Fibroblast of the aortic adventitia (primary cell): ENCODE data around the gene KRTCAP3. TPM values are rescaled to one million over a fixed set of nuclear protein-coding genes. Genes with fewer than 3 reads are reported as not detected.
A peak's percentile ranks its signal among the peaks of the same experiment; 100 is the strongest.

Source experiments
- DNase-seq: peaks from one replicate; pipeline ENCODE4 v3.0.0-alpha.2; 2010; ENCODE audit warnings: low read depth
- H3K4me3 ChIP-seq: 2 replicates; pipeline ENCODE4 v1.5.1; 2011; ENCODE audit warnings: low read depth, mild to moderate bottlenecking, control low read depth, low read length, moderate library complexity
- CTCF ChIP-seq: IDR thresholded peaks from 2 replicates; pipeline ENCODE4 v1.5.1; 2011; ENCODE audit warnings: mild to moderate bottlenecking, low read length, control low read depth, inconsistent platforms; ENCODE audit not compliant: insufficient read depth
- small RNA-seq: library from RNA; depleted of rRNA; stranded (forward); fragments of <200 nt; gene quantifications from one replicate; pipeline ENCODE3, GENCODE V24; 2012
- total RNA-seq: library from RNA; depleted of rRNA; stranded (reverse); fragments of >200 nt; gene quantifications from 2 replicates; pipeline ENCODE4 v1.2.3, GENCODE V29; 2012; ENCODE audit warnings: low replicate concordance

KRTCAP3 gene
- total RNA-seq, 1 donor = not detected

GRCh38 chr2:27489498-27490397 is 47.6 kb downstream of the KRTCAP3 start, which contains the start of gene IFT172:
Gene IFT172, minus strand, starts transcription at chr2:27489743. Its CDS starts 90 bp downstream, at chr2:27489653.
- TF ChIP-seq CTCF = no peak
- DNase-seq = peak; percentile 97
- H3K4me3 ChIP-seq = peak within 1 kb of the TSS; percentile 99

DNA sequence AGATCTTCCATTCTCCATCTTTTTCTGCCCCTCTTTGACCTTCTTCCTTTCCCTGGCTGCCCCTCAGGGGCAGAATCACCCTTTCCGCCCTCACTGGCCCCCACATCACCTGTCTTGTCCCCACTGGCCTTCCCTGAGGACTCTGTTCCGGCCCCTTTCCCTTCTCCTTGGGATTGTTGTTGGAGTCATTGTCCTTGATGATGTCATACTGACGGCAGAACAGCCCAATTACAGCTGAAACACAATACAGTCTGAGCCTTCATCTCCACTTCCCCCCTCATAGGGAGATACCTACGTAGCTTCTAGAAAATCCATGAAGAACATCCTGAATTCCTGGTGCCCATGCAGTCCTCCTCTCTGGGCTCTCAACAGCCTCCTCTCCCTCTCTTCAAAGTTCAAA is 50.4 kb downstream of the KRTCAP3 start:
- no peak for TF ChIP-seq CTCF
- no peak overlapping the region for H3K4me3 ChIP-seq

GRCh38 chr2:27493948-27494283 is 51.7 kb downstream of the KRTCAP3 start:
- no peak for DNase-seq
- peak overlapping the region; percentile 74 for H3K4me3 ChIP-seq

More for the DNA sequence above, 50.4 kb downstream of the KRTCAP3 start:
- no peak for DNase-seq

More at GRCh38 chr2:27493948-27494283, 51.7 kb downstream of the KRTCAP3 start:
- no peak for TF ChIP-seq CTCF

Small RNA genes within 50 kb of the gene (small RNA-seq; reads per million reads assigned to genes)
- not detected for gene RNU6-986P

Other genes starting within 250 kb of the KRTCAP3 start
- gene ATRAID, start 230.3 kb upstream of the KRTCAP3 start, total RNA-seq = 135 and 216 TPM in 2 replicates
- 12.9 and 20.0 TPM in 2 replicates for gene SLC5A6, start 230.1 kb upstream of the KRTCAP3 start, total RNA-seq
- 28.9 and 35.5 TPM in 2 replicates for gene CAD, start 225.0 kb upstream of the KRTCAP3 start, total RNA-seq
- 0.09 and 0.25 TPM in 2 replicates for gene SLC30A3, start 179.3 kb upstream of the KRTCAP3 start, total RNA-seq
- gene DNAJC5G, start 166.9 kb upstream of the KRTCAP3 start, total RNA-seq = not detected in 2 replicates
- not detected in 2 replicates for gene TRIM54, start 160.0 kb upstream of the KRTCAP3 start, total RNA-seq
- gene UCN, start 133.9 kb upstream of the KRTCAP3 start, total RNA-seq = 0.27 and 1.1 TPM in 2 replicates
- 37.7 and 92.8 TPM in 2 replicates for gene MPV17, start 119.3 kb upstream of the KRTCAP3 start, total RNA-seq
- gene GTF3C2, start 85.6 kb upstream of the KRTCAP3 start, total RNA-seq = 27.2 and 33.4 TPM in 2 replicates
- gene EIF2B4, start 72.0 kb upstream of the KRTCAP3 start, total RNA-seq = 28.5 and 29.7 TPM in 2 replicates
- gene SNX17, start 71.8 kb upstream of the KRTCAP3 start, total RNA-seq = 102 and 125 TPM in 2 replicates
- 7.3 and 19.2 TPM in 2 replicates for gene ZNF513, start 61.6 kb upstream of the KRTCAP3 start, total RNA-seq
- gene PPM1G, start 32.8 kb upstream of the KRTCAP3 start, total RNA-seq = 62.2 and 146 TPM in 2 replicates
- gene NRBP1, start 13.8 kb upstream of the KRTCAP3 start, total RNA-seq = 40.1 and 118 TPM in 2 replicates
- gene IFT172, start 47.4 kb downstream of the KRTCAP3 start, total RNA-seq = 24.4 and 25.7 TPM in 2 replicates
- gene FNDC4, start 52.8 kb downstream of the KRTCAP3 start, total RNA-seq = 7.3 and 45.8 TPM in 2 replicates
- 4.5 and 4.9 TPM in 2 replicates for gene GCKR, start 54.5 kb downstream of the KRTCAP3 start, total RNA-seq
- gene ZNF512, start 140.7 kb downstream of the KRTCAP3 start, total RNA-seq = 32.2 and 34.7 TPM in 2 replicates
- gene CCDC121, start 186.6 kb downstream of the KRTCAP3 start, total RNA-seq = 3.6 and 7.0 TPM in 2 replicates
- 40.2 and 49.0 TPM in 2 replicates for gene GPN1, start 186.7 kb downstream of the KRTCAP3 start, total RNA-seq
- gene SUPT7L, start 221.2 kb downstream of the KRTCAP3 start, total RNA-seq = 14.0 and 36.7 TPM in 2 replicates
- gene SLC4A1AP, start 221.5 kb downstream of the KRTCAP3 start, total RNA-seq = 25.9 and 70.6 TPM in 2 replicates